Measurements from ENCODE around the gene CPZ.
"Not testable (repeated sequence)": the region's sequence is repeated elsewhere in the genome, so short reads cannot be mapped to it uniquely, and the experiment has no call there.

CPZ gene

DNA sequence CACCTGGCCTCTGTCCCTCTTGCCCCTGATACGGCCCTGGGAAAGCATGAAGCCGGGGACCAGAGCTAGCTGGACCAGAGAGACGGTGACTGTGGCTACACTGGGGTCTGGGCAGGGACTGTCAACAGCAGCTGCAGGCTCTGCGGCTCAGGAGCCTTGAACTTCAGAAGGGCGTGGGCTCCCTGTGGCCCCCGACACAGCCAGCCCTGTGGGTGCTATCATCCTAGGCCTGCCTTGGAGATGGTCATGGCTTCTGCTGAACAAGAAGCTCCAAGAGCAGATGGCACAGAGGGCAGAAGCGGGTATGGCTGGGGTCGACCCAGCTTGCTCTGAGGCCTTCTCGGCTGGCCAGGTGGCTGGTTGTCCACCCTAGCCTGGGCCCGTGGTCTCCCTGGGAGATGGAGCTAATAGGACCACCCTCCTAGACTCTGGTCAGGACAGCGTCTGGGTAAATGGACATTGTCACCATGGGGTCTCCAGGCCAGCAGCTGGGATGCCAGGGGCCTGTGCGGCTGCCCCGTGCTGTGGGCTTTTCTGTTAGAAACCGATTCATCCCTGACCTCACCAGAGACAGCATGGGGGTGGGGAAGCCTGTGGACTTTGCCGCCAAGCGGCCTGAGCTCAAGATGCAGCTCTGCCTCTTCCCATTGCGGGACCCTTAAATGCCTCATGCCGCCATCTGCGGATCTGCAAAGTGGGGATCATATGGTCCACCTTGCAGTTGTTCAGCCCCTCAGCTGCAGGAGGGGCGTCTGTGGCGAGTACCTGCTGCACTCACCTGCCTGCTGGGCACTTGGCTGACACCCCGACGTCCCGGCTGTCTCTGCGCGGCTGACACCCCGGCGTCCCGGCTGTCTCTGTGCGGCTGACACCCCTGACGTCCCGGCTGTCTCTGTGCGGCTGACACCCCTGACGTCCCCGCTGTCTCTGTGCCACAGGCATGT, 21.1 kb downstream of the CPZ start:
- DNase-seq: no peak

DNA sequence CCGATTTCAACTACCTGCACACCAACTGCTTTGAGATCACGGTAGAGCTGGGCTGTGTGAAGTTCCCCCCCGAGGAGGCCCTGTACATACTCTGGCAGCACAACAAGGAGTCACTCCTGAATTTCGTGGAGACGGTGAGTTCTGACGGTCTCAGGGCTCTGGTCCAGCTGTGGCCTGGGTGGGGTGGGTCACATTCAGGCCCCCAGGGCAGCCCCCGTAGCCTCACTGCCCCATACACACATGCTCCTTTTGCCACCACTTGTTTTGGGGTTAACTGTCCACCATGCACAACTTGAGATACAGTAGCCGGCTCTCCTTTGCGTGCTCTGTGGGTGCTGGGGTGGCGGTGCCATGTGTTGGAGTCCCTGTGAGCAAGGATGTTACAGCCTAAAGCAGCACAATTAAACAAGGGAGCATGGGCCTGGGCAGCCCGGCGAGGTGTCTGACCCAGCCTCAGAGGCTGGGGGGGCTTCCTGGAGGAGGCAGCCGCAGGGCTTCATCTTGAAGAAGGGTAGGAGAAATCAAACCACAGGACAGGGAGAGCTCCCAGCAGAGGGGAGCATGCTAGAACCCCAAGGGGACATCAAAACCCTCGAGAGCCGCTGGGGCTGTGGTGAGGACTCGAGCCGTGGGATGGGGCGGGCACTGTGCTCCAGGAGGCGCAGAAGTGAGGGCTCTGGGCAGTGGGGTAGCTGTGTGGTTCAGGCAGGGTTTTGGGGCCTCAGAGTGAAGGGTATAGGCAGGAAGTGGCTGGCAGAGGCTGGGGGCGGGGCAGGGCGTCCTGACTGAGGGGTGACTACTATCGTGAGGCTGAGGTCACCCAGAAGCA, 22.0 kb downstream of the CPZ start:
- no peak for DNase-seq

DNA sequence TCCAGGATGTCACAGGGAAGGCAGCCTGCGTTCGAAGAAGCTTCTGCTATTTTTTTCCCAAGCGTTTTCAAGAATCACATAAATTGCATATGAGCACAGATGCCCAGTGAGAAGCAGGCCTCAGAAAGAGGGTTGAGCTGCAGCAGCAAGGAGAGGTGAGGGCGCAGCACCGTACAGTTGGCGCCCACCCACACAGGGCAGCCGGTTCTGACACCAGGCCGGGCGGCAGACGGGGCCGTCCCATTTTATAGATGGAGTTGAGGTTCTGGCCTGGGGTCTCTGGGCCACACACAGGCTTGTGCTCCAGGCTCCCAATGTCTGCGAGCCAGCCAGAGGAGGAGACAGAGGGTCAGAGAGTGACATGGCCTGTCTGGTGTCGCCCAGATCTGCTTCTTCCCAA, 22.8 kb downstream of the CPZ start:
- no peak for DNase-seq

DNA sequence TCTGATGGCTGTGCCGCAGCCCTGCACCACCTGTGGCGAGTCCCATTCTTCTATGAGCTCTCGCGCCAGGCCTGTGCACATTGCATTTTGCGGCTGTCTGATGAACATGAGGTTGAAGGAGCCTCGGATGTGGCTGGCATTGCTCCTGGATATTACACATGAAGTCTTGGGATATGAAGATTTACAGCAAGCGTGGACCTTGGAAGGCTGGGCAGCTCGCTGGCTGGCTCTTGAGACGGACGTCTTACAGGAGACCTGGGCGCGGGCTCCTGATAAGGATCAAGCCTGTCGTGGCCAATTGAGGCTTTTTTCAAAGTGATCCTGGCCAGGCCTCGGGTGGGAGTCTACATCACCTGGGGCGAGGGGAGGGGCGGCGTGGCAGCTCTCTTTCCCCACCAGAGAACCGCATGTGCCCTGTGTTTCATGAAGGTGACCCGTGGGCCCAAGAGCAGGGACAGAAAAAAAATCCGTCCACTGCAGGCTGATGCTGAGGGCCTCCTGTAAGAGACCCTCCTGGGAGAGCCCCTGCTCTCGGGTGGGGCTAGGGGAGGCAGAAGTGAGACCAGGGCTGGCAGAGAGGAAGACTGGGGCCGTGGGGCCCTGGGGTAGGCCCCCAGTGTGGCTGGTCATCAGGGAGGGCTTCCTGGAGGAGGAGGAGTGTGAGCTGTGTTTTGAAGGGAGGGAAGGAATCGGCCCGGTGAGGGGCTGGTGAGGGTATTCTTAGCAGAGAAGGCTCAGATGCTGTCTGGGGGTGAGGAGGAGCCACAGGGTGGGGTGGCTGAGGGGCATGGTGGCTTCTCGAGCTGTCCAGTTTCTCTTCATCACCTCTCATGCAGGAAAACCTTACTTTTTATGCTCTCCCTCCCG, 23.6 kb downstream of the CPZ start:
- no peak for DNase-seq

DNA sequence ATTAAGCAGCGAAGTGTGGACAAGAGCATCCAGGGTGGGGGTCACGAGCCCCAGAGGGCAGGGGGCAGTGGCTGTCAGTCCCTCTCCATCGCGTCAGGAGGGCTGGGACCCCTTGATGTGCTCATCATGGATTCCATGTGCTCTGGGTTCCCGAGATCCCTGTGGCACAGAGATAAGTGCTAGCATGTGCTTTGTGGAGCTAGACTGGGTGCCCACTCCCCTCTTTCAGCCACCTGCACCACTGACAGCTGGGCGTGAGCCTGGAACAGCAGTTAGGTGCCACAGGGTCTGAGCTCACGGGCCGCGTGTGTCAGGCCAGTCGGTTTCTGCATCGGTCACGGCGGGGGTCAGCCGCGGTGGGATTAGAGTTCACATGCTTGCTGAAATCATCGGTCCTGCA, 24.3 kb downstream of the CPZ start:
- no peak for DNase-seq

DNA sequence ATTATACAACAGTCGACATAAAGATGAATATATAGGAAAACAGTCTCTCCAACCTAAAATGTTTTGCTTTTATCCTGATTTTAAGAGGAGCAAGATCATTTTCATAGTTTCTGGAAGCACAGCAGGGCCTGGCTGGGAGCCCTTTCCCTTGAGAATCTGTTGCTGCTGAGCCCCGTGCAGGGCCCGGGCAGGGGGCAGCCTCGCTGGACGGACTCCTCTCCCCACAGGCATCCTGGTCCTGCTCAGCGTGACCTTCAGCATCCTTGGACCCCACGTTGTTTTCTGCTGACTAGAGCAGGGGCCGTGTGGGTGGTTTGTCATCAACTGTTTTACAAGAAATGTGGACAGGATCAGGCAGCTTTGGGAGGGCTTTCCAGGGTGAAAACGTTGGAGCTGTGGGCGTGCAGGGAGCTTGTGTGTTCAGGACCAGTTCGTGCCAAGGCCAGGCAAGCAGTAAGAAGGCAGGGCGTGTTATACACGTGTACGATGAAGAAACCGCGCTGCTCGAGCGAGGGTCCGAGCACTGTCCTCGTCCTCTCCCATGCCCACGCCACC, 25.0 kb downstream of the CPZ start:
- no peak for DNase-seq

DNA sequence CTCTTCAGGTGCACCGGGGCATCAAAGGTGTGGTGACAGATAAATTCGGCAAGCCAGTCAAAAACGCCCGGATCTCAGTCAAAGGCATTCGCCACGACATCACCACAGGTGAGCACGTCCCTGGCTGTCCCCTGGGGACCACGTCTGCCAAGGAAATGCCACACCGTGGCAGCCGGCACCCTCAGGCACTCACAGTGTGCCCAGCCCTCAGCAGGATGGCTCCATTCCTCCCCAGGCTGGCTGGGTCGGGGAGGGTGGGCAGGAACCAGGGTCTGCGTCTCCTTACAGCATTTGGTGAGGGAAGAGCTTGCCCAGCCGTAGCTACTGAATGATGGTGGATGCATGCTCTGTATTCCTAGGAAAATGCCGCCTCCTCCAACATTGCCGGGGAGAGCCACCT, 25.9 kb downstream of the CPZ start:
- DNase-seq: no peak

DNA sequence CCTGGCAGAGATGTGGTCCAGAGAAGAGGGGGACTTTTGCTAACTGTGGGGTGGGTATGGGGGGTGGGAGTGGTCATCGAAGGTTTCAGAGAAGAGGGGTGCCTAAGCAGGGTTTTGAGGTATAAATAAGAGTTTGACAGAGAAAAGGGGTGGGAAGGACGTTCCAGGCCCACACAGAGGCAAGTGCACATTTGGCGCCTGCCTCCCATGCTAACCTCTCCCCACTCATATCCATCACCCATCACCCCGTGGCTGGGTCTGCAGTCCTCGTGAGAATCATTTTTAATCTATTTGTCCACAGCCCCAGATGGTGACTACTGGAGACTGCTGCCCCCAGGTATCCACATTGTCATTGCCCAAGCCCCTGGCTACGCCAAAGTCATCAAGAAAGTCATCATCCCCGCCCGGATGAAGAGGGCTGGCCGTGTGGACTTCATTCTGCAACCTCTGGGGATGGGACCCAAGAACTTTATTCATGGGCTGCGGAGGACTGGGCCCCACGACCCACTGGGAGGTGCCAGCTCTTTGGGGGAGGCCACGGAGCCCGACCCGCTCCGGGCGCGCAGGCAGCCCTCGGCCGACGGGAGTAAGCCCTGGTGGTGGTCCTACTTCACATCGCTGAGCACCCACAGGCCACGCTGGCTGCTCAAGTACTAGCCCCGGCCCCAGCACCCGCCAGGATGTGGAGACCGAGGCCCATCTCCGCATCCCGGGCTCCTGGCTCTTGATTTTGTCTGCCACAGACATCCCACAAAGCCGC, 26.6 kb downstream of the CPZ start:
- no peak for DNase-seq

DNA sequence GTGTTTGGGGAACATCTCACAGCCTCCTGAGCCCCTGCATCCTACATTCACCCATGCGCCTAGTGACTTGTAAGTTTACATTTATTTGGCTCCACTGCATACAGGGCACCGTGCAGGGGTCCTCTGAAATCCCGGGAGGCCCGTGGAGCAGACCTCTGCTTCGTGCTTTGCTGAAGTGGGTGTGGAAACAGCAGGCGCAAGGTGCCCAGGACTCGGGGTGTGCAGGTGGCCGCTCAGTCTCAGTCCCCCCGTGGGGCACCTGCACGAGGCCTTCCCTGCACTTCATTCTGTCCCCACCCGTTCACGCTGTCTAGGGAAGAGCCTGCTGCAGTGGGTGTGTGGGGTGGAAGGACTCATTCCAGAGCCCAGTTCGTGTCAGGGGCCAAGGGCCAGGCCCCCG, 28.6 kb downstream of the CPZ start:
- DNase-seq: not testable (repeated sequence)

DNA sequence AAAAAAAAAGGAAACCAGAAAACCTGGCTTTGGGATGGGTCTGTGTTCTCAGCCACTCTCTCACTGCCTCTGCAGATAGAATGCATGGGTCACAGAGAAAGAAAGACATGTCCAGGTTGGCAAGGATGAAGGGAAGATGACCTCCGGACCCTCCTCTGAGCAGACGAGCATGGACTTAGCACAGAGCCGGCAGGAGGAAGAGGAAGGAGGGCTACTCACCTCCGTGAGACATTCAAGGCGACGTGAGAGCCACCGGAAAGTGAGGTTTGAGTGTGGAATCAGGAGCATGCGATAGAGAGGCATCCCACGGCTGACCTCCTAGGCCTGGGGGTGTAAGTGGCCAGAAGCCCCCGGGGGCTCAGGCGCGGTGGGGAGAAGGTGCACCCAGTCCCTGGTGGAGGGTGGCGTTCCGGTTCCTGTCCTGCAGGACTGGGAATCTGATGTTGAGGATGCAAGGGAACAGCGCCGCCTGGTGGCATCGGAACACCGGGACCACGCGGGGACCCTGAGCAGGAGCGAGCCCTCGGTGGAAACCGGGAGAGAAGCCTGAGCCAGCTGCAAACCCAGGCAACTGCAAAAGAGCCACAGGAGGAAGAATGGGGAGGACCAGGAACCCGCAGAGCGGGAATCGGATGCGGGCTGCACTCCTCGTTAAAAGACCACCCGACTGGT, 32.2 kb downstream of the CPZ start:
- DNase-seq: not testable (repeated sequence)

DNA sequence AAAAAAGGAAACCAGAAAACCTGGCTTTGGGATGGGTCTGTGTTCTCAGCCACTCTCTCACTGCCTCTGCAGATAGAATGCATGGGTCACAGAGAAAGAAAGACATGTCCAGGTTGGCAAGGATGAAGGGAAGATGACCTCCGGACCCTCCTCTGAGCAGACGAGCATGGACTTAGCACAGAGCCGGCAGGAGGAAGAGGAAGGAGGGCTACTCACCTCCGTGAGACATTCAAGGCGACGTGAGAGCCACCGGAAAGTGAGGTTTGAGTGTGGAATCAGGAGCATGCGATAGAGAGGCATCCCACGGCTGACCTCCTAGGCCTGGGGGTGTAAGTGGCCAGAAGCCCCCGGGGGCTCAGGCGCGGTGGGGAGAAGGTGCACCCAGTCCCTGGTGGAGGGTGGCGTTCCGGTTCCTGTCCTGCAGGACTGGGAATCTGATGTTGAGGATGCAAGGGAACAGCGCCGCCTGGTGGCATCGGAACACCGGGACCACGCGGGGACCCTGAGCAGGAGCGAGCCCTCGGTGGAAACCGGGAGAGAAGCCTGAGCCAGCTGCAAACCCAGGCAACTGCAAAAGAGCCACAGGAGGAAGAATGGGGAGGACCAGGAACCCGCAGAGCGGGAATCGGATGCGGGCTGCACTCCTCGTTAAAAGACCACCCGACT, 37.8 kb downstream of the CPZ start:
- DNase-seq: not testable (repeated sequence)

DNA sequence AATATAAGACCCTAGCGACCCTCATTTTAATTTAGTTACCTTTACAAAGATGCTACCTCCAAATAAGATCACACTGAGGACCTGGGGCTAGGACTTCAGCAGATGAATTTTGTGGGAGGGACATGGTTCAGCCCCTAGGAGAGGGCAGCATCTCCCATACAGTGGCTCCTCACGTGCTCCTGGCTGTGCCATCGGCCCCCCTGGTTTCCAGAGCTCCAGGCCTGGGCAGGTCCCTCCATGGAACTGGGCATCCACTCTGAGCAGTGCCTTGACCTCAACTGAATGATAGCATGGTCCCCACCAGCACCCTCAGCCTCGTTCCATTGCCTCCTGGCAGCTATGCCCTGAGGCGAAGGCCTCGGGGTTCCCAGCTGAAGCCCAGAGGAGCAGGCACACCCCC, 39.3 kb downstream of the CPZ start:
- DNase-seq: not testable (repeated sequence)

DNA sequence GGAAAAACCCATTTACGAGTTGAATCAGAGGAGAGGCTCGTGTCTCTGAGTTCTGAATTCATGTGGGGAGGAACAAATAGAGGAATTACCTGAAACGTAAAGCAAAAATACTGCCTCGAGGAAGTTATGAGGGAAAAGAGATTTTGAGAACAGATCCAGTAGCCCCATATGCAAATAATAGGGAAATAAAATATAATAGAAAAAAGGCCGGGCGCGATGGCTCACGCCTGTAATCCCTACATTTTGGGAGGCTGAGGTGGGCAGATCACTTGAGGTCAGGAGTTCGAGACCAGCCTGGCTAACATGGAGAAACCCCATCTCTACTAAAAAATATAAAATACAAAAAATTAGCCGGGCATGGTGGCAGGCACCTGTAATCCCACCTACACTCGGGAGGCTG, 42.2 kb downstream of the CPZ start:
- DNase-seq: not testable (repeated sequence)

DNA sequence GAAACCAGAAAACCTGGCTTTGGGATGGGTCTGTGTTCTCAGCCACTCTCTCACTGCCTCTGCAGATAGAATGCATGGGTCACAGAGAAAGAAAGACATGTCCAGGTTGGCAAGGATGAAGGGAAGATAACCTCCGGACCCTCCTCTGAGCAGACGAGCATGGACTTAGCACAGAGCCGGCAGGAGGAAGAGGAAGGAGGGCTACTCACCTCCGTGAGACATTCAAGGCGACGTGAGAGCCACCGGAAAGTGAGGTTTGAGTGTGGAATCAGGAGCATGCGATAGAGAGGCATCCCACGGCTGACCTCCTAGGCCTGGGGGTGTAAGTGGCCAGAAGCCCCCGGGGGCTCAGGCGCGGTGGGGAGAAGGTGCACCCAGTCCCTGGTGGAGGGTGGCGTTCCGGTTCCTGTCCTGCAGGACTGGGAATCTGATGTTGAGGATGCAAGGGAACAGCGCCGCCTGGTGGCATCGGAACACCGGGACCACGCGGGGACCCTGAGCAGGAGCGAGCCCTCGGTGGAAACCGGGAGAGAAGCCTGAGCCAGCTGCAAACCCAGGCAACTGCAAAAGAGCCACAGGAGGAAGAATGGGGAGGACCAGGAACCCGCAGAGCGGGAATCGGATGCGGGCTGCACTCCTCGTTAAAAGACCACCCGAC, 43.5 kb downstream of the CPZ start:
- DNase-seq: not testable (repeated sequence)

DNA sequence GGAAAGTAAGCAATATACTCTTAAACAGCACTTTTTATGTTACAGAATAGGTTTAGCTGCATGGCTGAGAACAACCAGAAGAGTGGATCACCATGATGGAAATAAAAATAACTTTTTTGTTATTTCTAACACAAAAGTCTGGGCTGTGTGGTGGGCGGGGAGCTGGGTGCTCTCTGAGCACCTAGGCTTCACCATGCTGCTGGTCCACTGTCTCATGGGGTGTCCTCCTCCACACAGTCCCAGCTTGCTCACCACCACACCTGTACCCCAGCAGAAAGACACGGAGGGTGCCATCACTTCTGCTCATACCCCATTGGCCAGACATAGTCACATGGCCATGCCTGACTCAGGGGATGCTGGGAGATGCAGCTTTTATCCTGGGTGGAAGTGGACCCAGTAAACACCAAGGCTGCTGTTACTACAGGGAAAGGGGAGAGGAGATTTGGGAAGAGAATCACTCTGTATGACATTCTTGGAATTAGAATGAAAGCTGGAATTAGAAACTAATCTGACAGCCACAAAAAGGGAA, 45.0 kb downstream of the CPZ start:
- no peak for DNase-seq

DNA sequence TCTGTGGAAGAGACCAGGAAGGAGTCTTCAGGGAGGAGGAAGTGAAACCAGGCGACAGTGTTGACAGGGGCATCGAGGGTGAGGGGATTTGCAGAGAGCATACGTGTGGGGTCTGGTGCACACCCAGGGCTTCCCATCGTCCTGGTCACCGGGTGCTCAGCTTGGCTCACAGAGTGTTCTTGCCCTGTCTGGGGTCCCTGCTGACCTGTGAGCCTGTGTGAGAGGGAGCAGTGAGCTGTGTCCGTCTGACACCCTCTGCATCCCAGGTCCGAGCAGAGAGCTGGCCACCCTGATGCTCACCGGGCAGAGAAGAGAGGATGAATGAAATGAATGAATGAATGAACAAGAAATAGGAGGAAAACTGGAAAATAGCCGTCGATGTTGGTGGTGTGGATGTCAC, 46.5 kb downstream of the CPZ start:
- DNase-seq: no peak

DNA sequence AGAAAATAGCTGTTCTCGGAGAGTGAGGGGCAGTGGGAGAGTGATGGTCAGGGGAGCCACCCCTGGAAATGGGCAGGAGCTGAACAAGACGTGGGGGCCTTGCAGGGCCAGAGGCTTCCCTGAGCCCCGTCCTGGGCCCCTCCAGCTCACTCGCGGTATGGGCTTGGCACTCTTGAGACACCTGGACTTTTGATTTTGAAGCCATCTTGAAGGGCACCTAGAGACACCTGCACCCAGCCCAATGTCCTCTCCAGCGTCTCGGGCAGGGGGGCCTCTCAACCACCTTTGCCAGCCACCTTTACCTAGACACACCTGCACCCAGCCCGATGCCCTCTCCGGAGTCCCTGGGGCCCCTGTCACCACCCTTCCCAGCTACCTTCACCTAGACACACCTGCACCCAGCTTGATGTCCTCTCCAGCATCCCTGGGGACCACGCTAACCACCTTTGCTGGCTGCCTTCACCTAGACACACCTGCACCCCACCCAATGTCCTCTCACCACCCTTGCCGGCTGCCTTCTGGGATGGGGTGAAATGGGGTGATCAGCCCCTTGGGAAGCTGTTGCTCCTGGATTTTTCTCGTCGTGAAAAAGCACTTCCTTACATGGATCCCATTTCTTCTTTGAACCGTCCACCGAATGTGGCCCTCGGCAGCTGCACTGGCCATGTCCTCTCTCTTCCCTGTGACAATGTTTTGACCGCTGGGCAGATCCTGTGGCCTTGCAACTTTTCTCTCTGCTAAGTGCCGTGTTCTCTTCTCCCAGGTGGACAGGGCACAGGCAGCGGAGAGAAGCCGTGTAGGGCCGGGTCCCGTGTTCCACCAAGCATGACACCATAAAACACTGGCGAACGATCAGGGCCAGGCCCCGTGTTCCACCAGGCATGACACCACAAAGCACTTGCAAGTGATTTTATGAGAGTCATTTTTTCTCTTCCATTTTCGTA, 47.5 kb downstream of the CPZ start:
- no peak for DNase-seq

DNA sequence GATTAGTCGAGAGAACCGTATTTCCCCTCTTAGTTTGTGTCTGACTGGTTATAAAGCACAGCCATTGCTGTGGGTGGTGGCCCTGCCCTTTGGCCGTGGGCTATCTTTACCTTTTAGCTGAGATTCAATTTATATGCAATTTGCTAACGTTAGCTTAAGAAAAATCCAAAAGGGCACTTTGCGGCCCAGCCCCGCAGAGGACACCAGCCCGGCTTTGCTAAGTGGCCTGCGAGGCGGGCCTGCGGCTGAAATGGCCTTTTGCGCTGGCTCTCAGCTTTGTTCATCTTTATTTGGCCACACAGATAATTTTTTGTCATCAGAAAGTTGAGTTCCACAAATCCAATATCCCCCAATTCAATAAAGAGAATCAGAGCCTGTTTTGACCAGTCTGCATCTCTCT, 48.3 kb downstream of the CPZ start:
- no peak for DNase-seq

DNA sequence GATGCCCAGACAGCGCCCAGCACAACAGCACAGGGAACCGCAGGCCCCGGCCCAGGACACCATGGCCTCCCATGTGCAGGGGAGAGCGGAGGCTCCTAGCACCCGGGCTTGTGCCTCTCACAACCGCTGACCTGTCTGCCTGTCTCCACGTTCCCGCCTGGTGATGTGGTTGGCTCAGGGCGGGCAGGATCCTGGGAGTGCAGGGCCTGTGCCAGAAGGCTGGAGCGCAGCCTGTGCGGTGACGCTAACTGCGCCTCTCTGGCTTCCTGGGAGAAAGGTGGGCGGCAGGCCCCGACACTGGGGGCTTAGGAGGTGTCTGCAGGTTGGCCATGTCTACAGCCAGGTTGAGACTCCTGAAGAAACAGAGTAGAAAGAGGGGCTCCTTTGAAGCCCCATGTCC, 48.7 kb downstream of the CPZ start:
- no peak for DNase-seq
